RWPE1 (cell line): ENCODE data around the gene POLN.

Experiments
- CTCF ChIA-PET: fragments of 350-600 bp; sonication (Branson Sonifier 250); formaldehyde crosslinking; extraction: SDS; loops from one replicate; lab custom pipeline; 2021; lab: Yijun Ruan, JAX
- POLR2A ChIA-PET: fragments of 400-600 bp; formaldehyde crosslinking; extraction: SDS; loops from one replicate; lab custom pipeline; 2020; ENCODE audit warnings: antibody characterized with exemption; ENCODE audit not compliant: low non-redundant PET; lab: Yijun Ruan, JAX
- DNase-seq: peaks from one replicate; pipeline ENCODE4 v3.0.0; 2012; ENCODE audit warnings: low spot score
- H3K27ac ChIP-seq: fragments of 450-650 bp; 2 replicates; pipeline ENCODE4 v1.5.1; 2017
- CTCF ChIP-seq: fragments of 450-650 bp; conservative IDR thresholded peaks from 2 replicates; pipeline ENCODE4 v1.5.1; 2017; ENCODE audit warnings: low read depth, mild to moderate bottlenecking

The POLN gene

GRCh38 chr4:2252530-2253091 lies 10.7 kb upstream of the POLN start:
- POLR2A ChIA-PET = no interaction called here
- no peak for TF ChIP-seq CTCF

GRCh38 chr4:2251795-2252529 lies 10.0 kb upstream of the POLN start:
- POLR2A ChIA-PET = no interaction called here
- CTCF ChIA-PET = interaction anchor here (0.6 kb wide), 1 partner anchor 27 kb away, joined by 4 read pairs; no protein-coding TSS in a partner anchor
- DNase-seq = no peak
- peak overlapping the region; percentile 66 for H3K27ac ChIP-seq
- no peak for TF ChIP-seq CTCF

More at GRCh38 chr4:2252530-2253091, 10.7 kb upstream of the POLN start:
- H3K27ac ChIP-seq = peak overlapping the region; percentile 66
- CTCF ChIA-PET = interaction anchor here (0.6 kb wide), 1 partner anchor 28 kb away, joined by 4 read pairs; no protein-coding TSS in a partner anchor
- DNase-seq = no peak

- POLR2A ChIA-PET = no interaction called here
- DNase-seq = no peak
- H3K27ac ChIP-seq = peak overlapping the region; percentile 66
- CTCF ChIA-PET = no interaction called here
- TF ChIP-seq CTCF = no peak
These were observed 9.3 kb upstream of the POLN start for GRCh38 chr4:2251073-2251794.

GRCh38 chr4:2250357-2251072 lies 8.6 kb upstream of the POLN start:
- no peak for TF ChIP-seq CTCF
- H3K27ac ChIP-seq = peak overlapping the region; percentile 66
- DNase-seq = no peak
- CTCF ChIA-PET = no interaction called here
- POLR2A ChIA-PET = no interaction called here

- TF ChIP-seq CTCF = no peak
- CTCF ChIA-PET = no interaction called here
- H3K27ac ChIP-seq = peak overlapping the region; percentile 66
- no peak for DNase-seq
- POLR2A ChIA-PET = no interaction called here
These were observed 7.8 kb upstream of the POLN start for GRCh38 chr4:2249526-2250356.
